GM23248 (cell line): ENCODE data around the gene KCND3.

Experiments
- EZH2 ChIP-seq: fragments of 200-600 bp; sonication (generic); IDR thresholded peaks from 2 replicates; pipeline ENCODE4 v1.6.1; 2018; ENCODE audit warnings: antibody characterized with exemption, mild to moderate bottlenecking; ENCODE audit not compliant: insufficient read depth, poor library complexity, severe bottlenecking
- EZH2phosphoT487 ChIP-seq: fragments of 200-600 bp; sonication (generic); IDR thresholded peaks from 2 replicates; pipeline ENCODE4 v1.6.1; 2018; ENCODE audit warnings: antibody characterized with exemption, moderate library complexity, mild to moderate bottlenecking, low read depth; ENCODE audit not compliant: insufficient read depth

- TF ChIP-seq EZH2 (no peak), EZH2phosphoT487 (no peak)
Observed at GRCh38 chr1:111924786-111925185, 64.7 kb downstream of the KCND3 start.
